Common myeloid progenitor, CD34-positive (primary cell): ENCODE measurements around the gene REEP1.
"Not testable (repeated sequence)": the region's sequence is repeated elsewhere in the genome, so short reads cannot be mapped to it uniquely, and the experiment has no call there.

Source experiments
- CTCF ChIA-PET: fragments of 350-600 bp; sonication (Branson Sonifier 250); formaldehyde crosslinking; loops from one replicate; lab custom pipeline; 2021; ENCODE audit warnings: antibody characterized with exemption; lab: Charles Lee
- POLR2A ChIA-PET: fragments of 350-600 bp; sonication (Branson Sonifier 250); formaldehyde crosslinking; loops from one replicate; lab custom pipeline; 2021; ENCODE audit warnings: antibody characterized with exemption; lab: Charles Lee
- DNase-seq, 3 donors: peaks; one replicate each; pipeline versions ENCODE4 v3.0.0 to v3.0.0-alpha.2; 2013
- H3K27ac ChIP-seq, 2 experiments: 1 replicate in 1 of 2; 2 replicates in 1 of 2; pipeline ENCODE4 v1.7.0; 2013; ENCODE audit warnings: inconsistent platforms in 2 of 2, low read length in 2 of 2, mild to moderate bottlenecking in 2 of 2, low read depth in 1 of 2, moderate library complexity in 1 of 2; ENCODE audit not compliant: severe bottlenecking in 2 of 2, insufficient read depth in 1 of 2, poor library complexity in 1 of 2
- H3K27me3 ChIP-seq, 5 experiments: replicated peaks in 2 of 5; 1 replicate in 3 of 5; 2 replicates in 2 of 5; pipeline versions ENCODE4 v1.6.1 to v1.7.0; 2013; ENCODE audit warnings: low read length in 4 of 5, mild to moderate bottlenecking in 2 of 5, moderate library complexity in 2 of 5, inconsistent platforms in 1 of 5; ENCODE audit not compliant: insufficient read depth in 5 of 5, control insufficient read depth in 4 of 5
- H3K36me3 ChIP-seq, 4 experiments: 1 replicate in 2 of 4; 2 replicates in 2 of 4; pipeline versions ENCODE4 v1.6.1 to v1.7.0; 2013; ENCODE audit warnings: low read length in 3 of 4, control low read depth in 1 of 4, mild to moderate bottlenecking in 1 of 4; ENCODE audit not compliant: control insufficient read depth in 4 of 4, insufficient read depth in 4 of 4
- H3K4me1 ChIP-seq, 4 experiments: 1 replicate in 3 of 4; 2 replicates in 1 of 4; pipeline versions ENCODE4 v1.6.1 to v1.7.1; 2013; ENCODE audit warnings: low read length in 3 of 4, mild to moderate bottlenecking in 3 of 4, control low read depth in 1 of 4, inconsistent platforms in 1 of 4, moderate library complexity in 1 of 4; ENCODE audit not compliant: control insufficient read depth in 4 of 4, insufficient read depth in 4 of 4; ENCODE audit errors: control extremely low read depth in 1 of 4
- H3K4me3 ChIP-seq, 7 experiments: 1 replicate in 4 of 7; 2 replicates in 3 of 7; pipeline versions ENCODE4 v1.5.1 to v1.7.0; 2013; ENCODE audit warnings: mild to moderate bottlenecking in 7 of 7, low read length in 6 of 7, moderate library complexity in 6 of 7, inconsistent platforms in 2 of 7, low read depth in 2 of 7, control low read depth in 1 of 7; ENCODE audit not compliant: insufficient read depth in 4 of 7, control insufficient read depth in 1 of 7; ENCODE audit errors: extremely low read depth in 1 of 7
- H3K9me3 ChIP-seq, 5 experiments: 1 replicate in 4 of 5; 2 replicates in 1 of 5; pipeline versions ENCODE4 v1.6.1 to v1.7.1; 2013; ENCODE audit warnings: low read length in 4 of 5, mild to moderate bottlenecking in 2 of 5, inconsistent platforms in 1 of 5, low read depth in 1 of 5, moderate library complexity in 1 of 5; ENCODE audit not compliant: control insufficient read depth in 4 of 5, insufficient read depth in 2 of 5; ENCODE audit errors: control extremely low read depth in 1 of 5
- WGBS: methylation state at CpG from one replicate; pipeline ENCODE4 v1.1.5; 2013; ENCODE audit not compliant: insufficient coverage; 5-methylcytosine and 5-hydroxymethylcytosine counted together

The REEP1 gene

DNA sequence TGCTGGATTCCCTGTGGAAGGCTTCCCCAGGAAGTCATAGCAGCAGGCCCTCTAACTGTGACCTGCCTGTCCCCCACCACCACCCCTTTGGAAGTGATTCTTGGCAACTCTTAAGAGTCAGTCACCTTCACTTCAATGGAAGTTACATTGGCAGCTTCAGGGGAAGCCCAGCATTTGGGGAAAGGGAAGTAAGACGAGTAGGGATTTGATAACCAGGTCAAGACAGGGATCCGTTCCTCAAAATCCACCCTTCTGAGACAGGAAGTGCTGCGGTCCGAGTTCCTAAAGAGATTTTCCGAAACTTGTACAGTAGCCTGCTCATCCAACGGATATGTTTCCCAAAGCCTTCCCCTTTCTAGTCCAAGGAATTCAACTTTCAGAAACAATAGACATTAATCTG lies 84.0 kb downstream of the REEP1 start:
- POLR2A ChIA-PET = no interaction called here
- Histone ChIP-seq H3K27me3 (peaks cover 0 to 17% (median 3%) of the 10 kb centered on the region in 5 experiments), H3K36me3 (no peaks in the 10 kb centered on the region), H3K4me3 (no peak overlapping the region), H3K27ac (no peak overlapping the region), H3K9me3 (no peaks in the 10 kb centered on the region), H3K4me1 (peaks cover 0 to 8% (median 0%) of the 10 kb centered on the region in 4 experiments)
- DNase-seq = no peak
- 90% methylated on average over 6 of the region's 6 CpGs for WGBS
- CTCF ChIA-PET = interaction anchor here (1.5 kb wide), 1 partner anchor 9 kb away, joined by 3 read pairs; no protein-coding TSS in a partner anchor

DNA sequence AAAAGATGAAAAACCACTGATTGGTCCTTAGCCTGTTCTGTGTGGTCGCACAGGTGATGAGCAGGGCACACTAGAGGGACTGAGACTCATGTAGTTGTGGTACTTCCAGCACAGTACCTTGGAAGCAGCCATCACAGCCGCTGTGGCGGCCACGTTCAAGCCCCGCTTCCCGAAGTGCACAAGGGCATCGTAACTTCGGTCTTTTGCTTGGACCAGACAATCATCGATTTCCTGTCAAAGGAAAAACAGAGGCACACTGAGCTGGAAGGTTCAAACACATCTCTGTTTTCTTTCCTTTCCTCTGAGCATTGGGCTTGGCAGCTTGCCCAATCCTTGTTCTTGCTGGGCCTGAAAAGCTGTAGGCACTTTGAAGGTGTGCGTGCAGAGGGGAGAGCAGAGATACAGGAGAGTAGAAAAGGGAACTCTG lies 85.6 kb downstream of the REEP1 start:
- CTCF ChIA-PET = no interaction called here
- peaks cover 0 to 20% (median 3%) of the 10 kb centered on the region in 5 experiments for H3K27me3 ChIP-seq
- no peak for DNase-seq
- no peaks in the 10 kb centered on the region for H3K9me3 ChIP-seq
- peaks cover 0 to 8% (median 0%) of the 10 kb centered on the region in 4 experiments for H3K4me1 ChIP-seq
- H3K36me3 ChIP-seq = no peaks in the 10 kb centered on the region
- H3K27ac ChIP-seq = no peak overlapping the region
- 94% methylated on average over 9 of the region's 10 CpGs for WGBS
- POLR2A ChIA-PET = no interaction called here
- no peak overlapping the region for H3K4me3 ChIP-seq

DNA sequence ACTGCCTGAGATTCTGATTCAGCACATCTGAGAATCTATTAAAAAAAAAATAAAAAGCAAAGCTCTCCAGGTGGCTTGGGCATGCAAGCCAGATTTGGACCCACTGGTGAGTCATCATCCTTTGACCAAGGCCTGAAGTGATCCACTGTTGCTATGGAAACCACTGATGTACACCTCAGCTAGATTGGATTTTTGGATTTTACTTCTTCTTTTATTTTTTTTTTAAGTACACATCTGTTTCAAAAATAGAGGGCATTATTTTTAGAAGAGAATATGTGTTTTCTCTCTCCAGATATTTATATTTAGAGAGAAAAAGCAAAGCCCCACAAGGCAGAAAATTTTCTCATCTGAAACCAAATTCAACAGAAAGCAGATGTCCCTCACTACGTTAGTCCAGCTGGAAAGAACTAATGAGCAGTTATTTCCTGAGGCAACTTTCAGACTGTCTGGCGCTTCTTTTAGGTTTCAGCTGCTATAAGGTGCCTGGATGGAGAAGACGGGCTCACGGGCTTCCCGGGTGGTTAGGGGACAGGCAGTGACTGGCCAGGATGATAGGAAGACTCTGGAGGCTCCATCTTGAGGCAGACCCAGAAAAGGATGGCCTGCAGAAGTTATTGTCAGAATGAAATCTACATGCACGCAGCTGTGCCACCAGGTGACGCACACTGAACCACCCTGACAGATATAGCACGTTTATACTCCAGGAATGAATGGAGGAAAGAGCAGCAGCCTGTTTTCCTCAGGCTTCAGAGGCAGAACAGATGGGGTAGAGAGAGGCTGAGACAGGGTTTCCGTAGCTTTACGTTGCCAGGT lies 87.6 kb downstream of the REEP1 start:
- Histone ChIP-seq H3K36me3 (no peaks in the 10 kb centered on the region), H3K27me3 (peaks cover 0 to 20% (median 6%) of the 10 kb centered on the region in 5 experiments), H3K4me3 (no peak overlapping the region), H3K4me1 (peaks cover 0 to 8% (median 0%) of the 10 kb centered on the region in 4 experiments), H3K9me3 (no peaks in the 10 kb centered on the region), H3K27ac (no peak overlapping the region)
- WGBS = 96% methylated on average over 8 of the region's 10 CpGs
- POLR2A ChIA-PET = interaction anchor here (0.6 to 1.0 kb wide), 2 partner anchors 11 to 24 kb away, joined by 5 to 6 read pairs; no protein-coding TSS in a partner anchor
- CTCF ChIA-PET = interaction anchor here (1.1 to 1.8 kb wide), 2 partner anchors 11 to 29 kb away, joined by 4 to 5 read pairs; no protein-coding TSS in a partner anchor
- peak; percentile 81 to 94 (median 93) for DNase-seq

DNA sequence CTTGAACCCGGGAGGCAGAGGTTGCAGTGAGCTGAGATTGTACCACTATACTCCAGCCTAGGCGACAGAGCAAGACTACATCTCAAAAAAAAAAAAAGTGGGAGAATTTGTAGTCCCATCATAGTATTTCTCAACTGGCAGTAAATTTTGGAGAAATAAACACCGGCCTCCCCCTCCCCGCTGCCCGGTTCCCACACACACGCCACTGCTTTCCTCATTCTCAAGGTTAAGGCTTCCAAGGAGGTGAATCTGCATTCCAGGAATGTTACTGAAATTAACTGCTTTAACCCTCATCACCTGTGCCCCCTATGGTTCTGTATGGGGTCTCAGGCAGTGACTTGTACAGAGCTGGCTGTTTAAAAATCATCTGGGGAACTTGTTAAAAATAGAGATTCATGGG lies 88.2 kb downstream of the REEP1 start:
- Histone ChIP-seq H3K27ac (no peak overlapping the region), H3K27me3 (peaks cover 0 to 18% (median 6%) of the 10 kb centered on the region in 5 experiments), H3K4me3 (no peak overlapping the region), H3K4me1 (peaks cover 0 to 10% (median 1%) of the 10 kb centered on the region in 4 experiments), H3K36me3 (no peaks in the 10 kb centered on the region), H3K9me3 (no peaks in the 10 kb centered on the region)
- WGBS = 97% methylated on average over 5 of the region's 6 CpGs
- no peak for DNase-seq
- CTCF ChIA-PET = interaction anchor here (1.8 kb wide), 1 partner anchor 28 kb away, joined by 5 read pairs; no protein-coding TSS in a partner anchor
- POLR2A ChIA-PET = interaction anchor here (0.6 to 1.0 kb wide), 2 partner anchors 11 to 24 kb away, joined by 5 to 6 read pairs; no protein-coding TSS in a partner anchor

DNA sequence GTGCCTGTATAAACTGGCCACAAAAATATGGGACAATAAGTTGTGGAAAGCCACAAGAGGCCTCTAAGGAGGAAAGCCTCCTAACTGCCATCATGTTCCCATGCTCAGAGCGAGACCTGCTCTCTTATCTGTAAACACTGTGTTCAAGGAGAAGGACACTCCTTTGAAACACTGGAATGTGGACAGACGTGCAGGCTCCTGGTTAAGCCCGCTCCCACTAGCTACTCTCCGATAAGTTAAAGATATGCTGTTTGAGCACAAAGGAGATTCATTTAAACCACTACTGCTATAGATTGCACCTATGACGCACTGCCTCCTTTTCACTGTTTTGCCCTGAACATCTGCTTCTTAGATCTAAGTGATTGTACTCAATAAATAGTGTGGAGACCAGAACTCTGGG lies 92.2 kb downstream of the REEP1 start:
- Histone ChIP-seq H3K27me3 (peaks cover 0 to 38% (median 10%) of the 10 kb centered on the region in 5 experiments), H3K4me1 (peaks cover 4 to 15% (median 7%) of the 10 kb centered on the region in 4 experiments)
- H3K9me3 ChIP-seq, H3K4me3 ChIP-seq, H3K36me3 ChIP-seq, H3K27ac ChIP-seq, DNase-seq, POLR2A ChIA-PET: not testable (repeated sequence)
- WGBS = 100% methylated on average over 4 of the region's 5 CpGs
- CTCF ChIA-PET = interaction anchor here (1.1 kb wide), 1 partner anchor 459 kb away, joined by 4 read pairs; no protein-coding TSS in a partner anchor

DNA sequence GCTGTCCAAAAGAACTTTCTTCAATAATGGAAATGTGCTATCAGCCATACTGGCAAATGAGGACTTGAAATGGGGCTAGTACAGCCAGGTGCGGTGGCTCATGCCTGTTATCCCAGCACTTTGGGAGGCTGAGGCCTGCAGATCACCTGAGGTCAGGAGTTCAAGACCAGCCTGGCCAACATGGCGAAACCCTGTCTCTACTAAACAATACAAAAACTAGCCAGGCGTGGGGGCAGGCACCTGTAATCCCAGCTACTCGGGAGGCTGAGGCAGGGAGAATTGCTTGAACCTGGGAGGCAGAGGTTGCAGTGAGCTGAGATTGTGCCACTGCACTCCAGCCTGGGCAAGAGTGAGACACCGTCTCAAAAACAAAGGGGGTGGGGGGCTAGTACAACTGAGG lies 92.6 kb downstream of the REEP1 start:
- H3K36me3 ChIP-seq, H3K27ac ChIP-seq, POLR2A ChIA-PET, H3K4me3 ChIP-seq, H3K9me3 ChIP-seq, DNase-seq: not testable (repeated sequence)
- peaks cover 0 to 42% (median 10%) of the 10 kb centered on the region in 5 experiments for H3K27me3 ChIP-seq
- CTCF ChIA-PET = interaction anchor here (0.5 to 1.7 kb wide), 4 partner anchors 24 to 959 kb away, joined by 3 to 6 read pairs (median 4); no protein-coding TSS in a partner anchor
- 100% methylated on average over 2 of the region's 5 CpGs for WGBS
- H3K4me1 ChIP-seq = peaks cover 4 to 10% (median 7%) of the 10 kb centered on the region in 4 experiments
